ENCODE measurements around the gene OBI1. TPM values are rescaled to one million over a fixed set of nuclear protein-coding genes. Genes with fewer than 3 reads are reported as not detected.

OBI1 gene
- total and polyA plus RNA-seq, 5 donors: 5.6 to 11.0 (median 9.4) TPM

DNA sequence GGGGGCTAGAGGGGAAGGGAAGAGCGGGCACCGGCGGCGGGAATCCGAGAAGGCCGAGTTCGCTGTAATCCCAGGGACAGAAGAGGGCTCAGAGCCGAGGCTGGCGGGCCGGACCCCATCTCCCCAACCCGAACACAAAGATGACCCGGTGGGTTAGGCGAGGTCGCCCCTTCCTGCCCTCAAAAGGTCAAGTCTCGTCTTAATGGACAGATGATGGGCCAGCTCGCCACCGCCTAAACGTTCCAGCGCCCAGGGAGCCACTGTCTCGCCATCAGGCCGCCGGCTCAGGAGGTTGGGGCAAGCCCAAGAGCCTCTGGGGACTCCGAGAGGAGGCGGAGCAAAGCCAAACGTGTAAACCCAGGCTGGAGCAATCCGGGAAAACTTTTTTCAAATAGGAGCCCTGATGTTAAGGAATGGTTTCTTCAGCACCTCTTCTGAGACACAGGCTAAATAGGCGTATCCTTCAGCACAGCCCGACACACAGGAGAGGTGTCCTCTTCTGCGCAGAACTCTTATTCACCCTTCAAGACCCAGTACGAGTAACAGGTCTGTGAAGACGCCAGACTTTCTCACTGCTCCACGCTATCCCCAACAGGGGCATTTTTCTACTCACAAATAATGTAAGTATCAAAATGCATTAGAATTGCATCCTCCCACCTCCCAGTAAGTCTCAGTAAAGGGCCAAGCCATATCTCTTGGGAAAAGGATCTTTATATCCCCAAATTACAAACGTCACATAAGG lies 49.3 kb downstream of the OBI1 start:
- WGBS: 20% methylated on average over 33 of the region's 33 CpGs
- DNase-seq: peak; percentile 16 to 62 (median 51)
- peak; percentile 28 to 47 for ATAC-seq
- Histone ChIP-seq H3K4me3 (ENCODE audit: low read length) (peak overlapping the region; percentile 77), H3K9me3 (ENCODE audit: control insufficient read depth, low read length) (no peaks in the 10 kb centered on the region), H3K27ac (ENCODE audit: low read length) (no peak overlapping the region), H3K27me3 (ENCODE audit: control insufficient read depth, insufficient read depth) (peaks cover 3% of the 10 kb centered on the region), H3K4me1 (ENCODE audit: control insufficient read depth, insufficient read depth, low read length) (peaks cover 6% of the 10 kb centered on the region)
- intact Hi-C loops (cut with DNase I): loop anchor here in 1 of 4 donors (5.0 kb wide), 1 partner anchor 842 kb away; no protein-coding TSS in a partner anchor

DNA sequence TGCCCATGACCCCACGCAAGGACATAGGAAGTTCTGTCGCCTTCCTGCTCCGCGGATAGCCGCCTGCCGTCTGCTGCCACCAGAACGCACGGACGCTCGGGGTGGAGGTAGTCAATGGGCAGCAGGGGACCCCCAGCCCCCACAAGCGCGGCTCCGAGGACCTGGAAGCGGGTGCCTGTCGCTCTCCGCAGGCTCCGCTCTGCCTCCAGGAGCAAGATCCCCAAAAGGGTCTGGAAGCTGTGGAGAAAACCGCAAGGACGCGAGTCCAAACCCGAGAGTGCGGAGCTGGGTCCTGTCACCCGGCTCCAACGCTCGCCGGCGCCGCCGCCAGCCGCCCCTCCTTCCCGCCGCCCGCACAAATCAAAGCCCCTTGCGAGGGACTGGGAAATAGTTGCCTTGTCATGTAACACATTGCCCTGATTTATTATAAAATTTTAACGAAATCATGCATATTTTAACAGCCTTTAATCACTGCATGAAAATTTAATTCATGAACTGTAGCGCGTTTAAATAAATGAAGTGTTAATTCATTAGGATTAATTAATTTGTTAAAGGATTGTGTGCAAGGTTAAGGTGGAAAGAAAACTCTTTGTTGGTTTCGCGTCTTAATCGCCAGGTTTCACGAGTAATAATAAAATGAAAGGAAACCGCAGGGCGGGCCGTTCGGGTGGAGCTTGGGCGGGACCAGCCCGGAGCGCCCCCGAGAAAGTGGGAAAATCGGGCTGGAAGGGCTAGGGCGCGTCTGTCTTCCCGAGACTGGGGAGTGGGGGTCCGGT lies 50.1 kb downstream of the OBI1 start:
- Histone ChIP-seq H3K9me3 (ENCODE audit: control insufficient read depth, low read length) (no peaks in the 10 kb centered on the region), H3K4me1 (ENCODE audit: control insufficient read depth, insufficient read depth, low read length) (peaks cover 6% of the 10 kb centered on the region), H3K27me3 (ENCODE audit: control insufficient read depth, insufficient read depth) (peaks cover 3% of the 10 kb centered on the region), H3K4me3 (ENCODE audit: low read length) (peak overlapping the region; percentile 77), H3K27ac (ENCODE audit: low read length) (no peak overlapping the region)
- peak; percentile 29 to 40 for ATAC-seq
- WGBS: under 1% methylated on average over 54 of the region's 54 CpGs
- intact Hi-C loops (cut with DNase I): no loop called here
- DNase-seq: peak in 1 of 3 donors; percentile 13

DNA sequence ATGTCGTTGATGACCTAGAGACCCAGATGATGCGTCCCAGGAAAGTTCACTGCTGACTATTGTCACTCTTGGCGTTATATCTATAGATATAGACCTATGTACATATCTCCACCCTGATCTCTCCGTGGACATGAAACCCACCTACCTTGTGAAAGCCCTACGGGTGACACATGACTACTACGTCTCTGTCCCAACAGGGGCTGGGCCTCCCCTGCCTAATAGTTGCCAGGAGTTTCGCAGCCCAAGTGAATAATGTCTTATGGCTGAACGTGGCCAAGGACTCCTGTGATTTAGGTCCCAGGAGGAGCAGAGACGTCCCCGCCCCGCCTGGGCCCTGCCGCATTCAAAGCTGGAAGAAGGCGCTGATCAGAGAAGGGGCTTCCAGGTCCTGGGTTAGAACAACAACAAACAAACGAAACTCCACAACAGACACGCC lies 50.7 kb downstream of the OBI1 start:
- no peak overlapping the region for H3K27ac ChIP-seq (ENCODE audit: low read length)
- H3K4me1 ChIP-seq (ENCODE audit: control insufficient read depth, insufficient read depth, low read length): peaks cover 8% of the 10 kb centered on the region
- WGBS: 14% methylated on average over 15 of the region's 15 CpGs
- intact Hi-C loops (cut with DNase I): no loop called here
- no peak for ATAC-seq
- no peaks in the 10 kb centered on the region for H3K9me3 ChIP-seq (ENCODE audit: control insufficient read depth, low read length)
- DNase-seq: peak in 1 of 3 donors; percentile 7
- peaks cover 3% of the 10 kb centered on the region for H3K27me3 ChIP-seq (ENCODE audit: control insufficient read depth, insufficient read depth)
- peak overlapping the region; percentile 77 for H3K4me3 ChIP-seq (ENCODE audit: low read length)

DNA sequence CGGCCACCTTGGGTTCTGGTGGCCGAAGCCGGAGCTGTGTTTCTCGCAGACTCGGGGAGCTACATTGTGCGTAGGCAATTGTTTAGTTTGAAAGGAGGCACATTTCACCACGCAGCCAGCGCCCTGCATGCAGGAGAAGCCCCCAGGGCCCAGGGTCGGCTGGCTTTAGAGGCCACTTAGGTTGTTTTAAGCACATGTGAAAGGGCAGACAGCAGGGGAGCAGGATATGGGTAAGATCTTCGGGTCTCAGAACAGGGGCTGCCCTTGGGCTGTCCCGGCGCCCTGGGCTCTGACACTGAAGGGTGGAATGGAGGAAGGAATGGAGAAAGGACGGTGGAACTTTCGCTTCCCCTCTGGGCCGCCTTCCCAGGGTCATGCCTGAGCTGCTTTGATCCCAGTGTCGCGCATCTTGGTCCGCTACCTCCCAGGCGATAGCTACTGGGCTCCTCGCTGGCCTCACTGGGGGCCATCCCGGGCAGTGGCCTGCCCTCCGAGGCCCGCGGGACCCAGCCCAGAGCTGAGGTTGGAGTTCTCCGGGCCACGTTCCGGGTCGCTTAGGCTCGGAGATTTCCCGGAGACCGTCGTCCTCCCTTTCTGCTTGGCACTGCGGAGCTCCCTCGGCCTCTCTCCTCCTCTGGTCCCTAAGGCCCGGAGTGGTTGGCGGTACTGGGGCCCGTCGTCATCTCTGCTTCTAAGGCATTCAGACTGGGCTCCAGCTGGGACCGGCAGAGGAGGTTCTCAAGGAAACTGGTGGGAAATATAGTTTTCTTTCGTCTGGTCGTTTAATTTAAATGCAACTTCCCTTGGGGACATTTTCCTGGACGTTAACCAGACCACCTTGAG lies 51.3 kb downstream of the OBI1 start:
- H3K27me3 ChIP-seq (ENCODE audit: control insufficient read depth, insufficient read depth): peaks cover 3% of the 10 kb centered on the region
- peak in 1 of 3 donors; percentile 9 for DNase-seq
- peaks cover 11% of the 10 kb centered on the region for H3K4me1 ChIP-seq (ENCODE audit: control insufficient read depth, insufficient read depth, low read length)
- ATAC-seq: peak in 1 of 2 donors; percentile 35
- 20% methylated on average over 42 of the region's 42 CpGs for WGBS
- no peak overlapping the region for H3K4me3 ChIP-seq (ENCODE audit: low read length)
- intact Hi-C loops (cut with DNase I): no loop called here
- no peak overlapping the region for H3K27ac ChIP-seq (ENCODE audit: low read length)
- no peaks in the 10 kb centered on the region for H3K9me3 ChIP-seq (ENCODE audit: control insufficient read depth, low read length)

DNA sequence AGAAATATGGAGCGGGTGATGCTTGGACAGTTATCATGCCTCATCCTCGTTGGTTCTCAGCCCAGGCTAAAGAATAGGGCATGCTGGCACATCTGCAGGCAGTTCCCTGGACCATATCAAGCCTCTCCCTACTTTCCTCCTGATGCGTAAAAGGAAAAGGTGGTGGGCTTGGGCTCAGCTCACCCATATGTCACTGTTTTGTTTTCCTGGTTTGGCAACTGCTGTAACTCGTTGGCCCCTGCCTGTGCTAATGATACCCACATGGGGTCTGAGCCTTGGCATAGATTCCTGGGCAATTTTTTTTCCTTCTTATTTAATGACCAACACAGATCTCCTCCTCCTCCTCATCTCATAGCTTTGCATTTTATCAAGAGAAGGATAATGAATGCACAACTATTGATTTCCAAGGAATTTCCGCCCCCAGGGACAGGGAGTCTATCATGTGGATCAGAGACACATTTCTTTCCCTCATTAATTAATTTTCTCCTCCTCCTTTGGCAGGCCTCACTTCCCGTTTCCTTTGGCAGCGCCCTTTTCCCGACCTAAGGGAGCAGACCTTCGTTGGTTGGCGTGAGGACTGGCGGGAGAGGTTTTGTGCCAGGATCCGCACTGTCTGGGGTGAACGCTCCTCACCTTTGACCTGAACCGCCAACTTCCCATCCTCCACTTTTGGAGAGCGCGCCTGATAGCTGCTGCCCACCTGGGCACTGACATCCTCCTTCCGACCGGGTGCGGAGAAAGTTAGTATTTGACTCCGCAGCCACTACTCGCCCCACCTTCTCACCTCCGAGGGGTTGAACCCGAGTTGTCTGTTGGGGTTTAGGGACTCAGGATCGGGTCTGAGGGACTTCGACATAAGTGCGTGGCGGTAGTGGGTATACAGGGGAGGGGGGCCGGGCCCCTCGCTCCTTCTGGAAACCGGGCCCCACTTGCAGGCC lies 52.2 kb downstream of the OBI1 start:
- Histone ChIP-seq H3K27ac (ENCODE audit: low read length) (no peak overlapping the region), H3K4me1 (ENCODE audit: control insufficient read depth, insufficient read depth, low read length) (peaks cover 11% of the 10 kb centered on the region), H3K9me3 (ENCODE audit: control insufficient read depth, low read length) (no peaks in the 10 kb centered on the region), H3K27me3 (ENCODE audit: control insufficient read depth, insufficient read depth) (peaks cover 3% of the 10 kb centered on the region), H3K4me3 (ENCODE audit: low read length) (no peak overlapping the region)
- DNase-seq (peak in 1 of 3 donors; percentile 10), ATAC-seq (peak in 1 of 2 donors; percentile 31)
- intact Hi-C loops (cut with DNase I): no loop called here
- WGBS: 15% methylated on average over 30 of the region's 30 CpGs

DNA sequence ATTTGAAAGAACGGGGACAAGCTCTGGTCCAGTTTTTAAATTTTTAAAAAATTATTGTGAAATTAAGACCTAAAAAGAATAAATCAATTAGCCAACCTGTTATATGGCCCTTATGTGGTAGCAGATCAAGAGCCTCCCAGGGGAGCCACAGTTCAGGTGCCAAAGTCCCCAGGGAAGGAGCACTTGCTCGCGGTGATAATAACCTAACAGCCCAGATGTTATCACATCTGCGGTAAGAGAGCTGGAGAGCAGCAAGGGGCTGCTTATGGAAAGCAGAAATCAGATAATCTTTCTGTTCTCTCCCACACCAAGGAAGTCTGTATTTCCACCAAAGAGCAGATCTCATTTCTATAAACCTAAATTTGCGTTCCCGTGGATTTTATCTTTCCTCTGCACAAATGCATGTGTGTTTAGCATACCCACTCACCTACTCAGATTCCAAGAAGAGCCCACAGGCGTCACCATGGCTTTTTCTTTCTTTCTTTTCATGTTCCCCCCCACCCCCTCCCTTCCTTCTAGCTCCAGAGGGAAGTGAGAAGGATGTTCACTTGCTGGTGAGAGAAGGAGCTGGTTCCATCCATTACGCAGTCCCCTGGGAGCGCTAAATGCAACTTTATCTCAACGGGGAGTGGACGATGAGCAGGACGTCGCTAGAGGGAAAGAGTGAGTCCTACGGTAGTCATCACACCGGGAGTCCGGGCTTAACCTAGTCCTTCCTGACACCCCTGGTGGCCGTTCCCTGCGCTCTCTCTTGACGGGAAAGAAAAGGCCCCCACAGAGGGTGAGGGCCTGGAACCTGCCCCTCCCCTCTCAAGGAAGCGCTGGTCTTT lies 54.0 kb downstream of the OBI1 start:
- intact Hi-C loops (cut with DNase I): no loop called here
- no peak overlapping the region for H3K4me3 ChIP-seq (ENCODE audit: low read length)
- 6% methylated on average over 20 of the region's 20 CpGs for WGBS
- H3K4me1 ChIP-seq (ENCODE audit: control insufficient read depth, insufficient read depth, low read length): peaks cover 11% of the 10 kb centered on the region
- no peak for ATAC-seq
- no peaks in the 10 kb centered on the region for H3K9me3 ChIP-seq (ENCODE audit: control insufficient read depth, low read length)
- peaks cover 3% of the 10 kb centered on the region for H3K27me3 ChIP-seq (ENCODE audit: control insufficient read depth, insufficient read depth)
- no peak overlapping the region for H3K27ac ChIP-seq (ENCODE audit: low read length)
- no peak for DNase-seq

DNA sequence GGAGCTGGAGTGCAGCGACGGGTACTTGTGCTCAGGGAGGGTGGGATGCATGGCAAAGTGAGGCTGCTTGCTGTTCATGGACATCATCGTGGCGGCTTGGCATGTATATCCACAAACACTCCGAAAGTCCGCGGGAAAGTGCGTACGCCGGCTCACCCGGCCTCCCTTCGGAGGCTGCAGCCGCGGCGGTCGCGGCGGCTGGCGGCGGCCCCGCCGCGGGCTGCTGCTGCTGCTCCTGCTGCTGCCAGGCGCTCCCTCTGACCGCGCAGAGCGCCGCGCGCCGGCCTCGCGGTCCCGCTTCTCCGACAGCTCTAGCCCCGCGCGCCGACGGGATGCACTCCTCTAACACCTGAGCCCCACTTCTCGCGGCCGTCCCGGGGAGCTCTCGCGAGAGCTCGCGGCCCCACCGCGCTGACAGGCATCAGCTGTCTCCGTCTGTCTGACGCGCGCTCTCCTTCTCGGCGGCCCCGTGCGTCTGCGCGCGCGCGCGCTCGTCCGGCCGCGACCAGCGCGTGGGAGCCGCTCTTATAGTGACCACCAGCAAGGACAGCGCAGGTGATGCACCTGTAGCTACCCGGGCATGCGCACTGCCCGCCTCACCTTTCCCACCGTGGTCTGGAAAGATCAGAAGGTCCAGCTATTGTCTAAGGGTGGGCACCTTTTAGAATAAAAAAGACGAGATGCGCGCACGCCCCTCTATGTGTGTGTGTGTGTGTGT lies 55.6 kb downstream of the OBI1 start, which contains the start of gene POU4F1:
Gene POU4F1, minus strand, starts transcription at position 313 of the 718 bp plus-strand sequence. Its CDS starts 226 bp downstream, at position 87.
- intact Hi-C loops (cut with DNase I): no loop called here
- Histone ChIP-seq H3K9me3 (ENCODE audit: control insufficient read depth, low read length) (no peaks in the 10 kb centered on the region), H3K27me3 (ENCODE audit: control insufficient read depth, insufficient read depth) (peaks cover 8% of the 10 kb centered on the region), H3K4me1 (ENCODE audit: control insufficient read depth, insufficient read depth, low read length) (peaks cover 8% of the 10 kb centered on the region), H3K4me3 (ENCODE audit: low read length) (peak within 1 kb of the TSS; percentile 44), H3K27ac (ENCODE audit: low read length) (no peak within 1 kb of the TSS)
- 1% methylated on average over 80 of the region's 80 CpGs for WGBS
- DNase-seq (peak; percentile 32 to 65 (median 61)), ATAC-seq (peak in 1 of 2 donors; percentile 34)

DNA sequence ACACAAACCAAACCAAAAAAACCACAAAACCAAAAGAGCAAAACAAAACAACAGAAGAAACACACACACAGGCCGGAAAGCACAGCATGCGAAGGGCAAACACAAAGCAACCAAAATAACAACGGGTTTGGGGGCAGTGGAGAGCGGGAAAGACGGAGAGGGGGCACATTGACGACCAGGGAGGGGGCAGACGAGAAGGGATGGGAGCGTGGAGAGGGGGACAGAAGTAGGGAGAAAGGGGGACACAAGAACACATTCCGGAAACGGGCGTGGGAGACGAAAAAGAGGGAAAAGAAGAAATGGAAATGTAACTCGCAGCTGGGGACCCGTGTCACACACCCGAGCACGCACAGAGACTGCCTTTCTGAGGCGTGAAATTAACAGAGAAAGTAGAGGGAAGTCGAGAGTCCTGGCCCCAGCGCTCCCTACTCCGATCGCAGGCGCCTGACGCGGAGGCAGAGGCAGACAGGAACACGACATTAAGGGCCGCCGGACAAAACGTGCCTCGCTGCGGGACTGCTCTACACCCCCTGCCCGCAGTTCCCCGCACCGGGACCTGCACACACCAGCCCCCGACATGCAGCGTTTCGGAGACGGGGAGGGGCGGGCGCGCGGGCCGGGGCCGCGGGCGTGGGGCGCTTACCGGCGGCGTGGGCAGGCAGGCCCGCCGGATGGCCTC lies 56.3 kb downstream of the OBI1 start:
- no peak for ATAC-seq
- WGBS: 2% methylated on average over 51 of the region's 51 CpGs
- H3K27me3 ChIP-seq (ENCODE audit: control insufficient read depth, insufficient read depth): peaks cover 8% of the 10 kb centered on the region

More for the DNA sequence above, 56.3 kb downstream of the OBI1 start:
- H3K4me1 ChIP-seq (ENCODE audit: control insufficient read depth, insufficient read depth, low read length): peaks cover 5% of the 10 kb centered on the region
- H3K4me3 ChIP-seq (ENCODE audit: low read length): peak overlapping the region; percentile 44
- intact Hi-C loops (cut with DNase I): no loop called here
- H3K27ac ChIP-seq (ENCODE audit: low read length): no peak overlapping the region
- no peaks in the 10 kb centered on the region for H3K9me3 ChIP-seq (ENCODE audit: control insufficient read depth, low read length)
- DNase-seq: peak in 2 of 3 donors; percentile 8 to 46

All from right cardiac atrium (tissue), 5 donors.